Urinary bladder (tissue), 4 donors: ENCODE measurements around the gene EN1. TPM values are rescaled to one million over a fixed set of nuclear protein-coding genes. Genes with fewer than 3 reads are reported as not detected.

Experiments
- DNase-seq: peaks from one replicate; pipeline ENCODE4 v3.0.0-alpha.2; 2015; ENCODE audit errors: extremely low spot score
- H3K27ac ChIP-seq: one replicate; pipeline ENCODE4 v1.5.1; 2013; ENCODE audit warnings: low read depth, mild to moderate bottlenecking, moderate library complexity
- H3K36me3 ChIP-seq: one replicate; pipeline ENCODE4 v1.6.1; 2013; ENCODE audit warnings: mild to moderate bottlenecking, moderate library complexity; ENCODE audit not compliant: insufficient read depth
- H3K4me1 ChIP-seq: one replicate; pipeline ENCODE4 v1.6.1; 2013; ENCODE audit warnings: mild to moderate bottlenecking, moderate library complexity; ENCODE audit not compliant: insufficient read depth
- H3K4me3 ChIP-seq: one replicate; pipeline ENCODE4 v1.5.1; 2013; ENCODE audit warnings: low read depth, low read length
- WGBS: extraction: QIAGEN DNeasy Blood & Tissue Kit; methylation state at CpG from one replicate; pipeline ENCODE4 v1.1.7; 2013; 5-methylcytosine and 5-hydroxymethylcytosine counted together
- polyA plus RNA-seq: library from polyadenylated mRNA; stranded (reverse); fragments of 200-250 nt; gene quantifications from one replicate; pipeline ENCODE4 v1.2.3, GENCODE V29; 2013
- total RNA-seq: library from RNA; depleted of rRNA; stranded (reverse); fragments of >200 nt; gene quantifications from one replicate; pipeline ENCODE4 v1.2.3, GENCODE V29; 2014
- donor health status: healthy with polysubstance abuse.
- donor health status: healthy.

Gene EN1
- total and polyA plus RNA-seq, 2 donors: not detected

DNA sequence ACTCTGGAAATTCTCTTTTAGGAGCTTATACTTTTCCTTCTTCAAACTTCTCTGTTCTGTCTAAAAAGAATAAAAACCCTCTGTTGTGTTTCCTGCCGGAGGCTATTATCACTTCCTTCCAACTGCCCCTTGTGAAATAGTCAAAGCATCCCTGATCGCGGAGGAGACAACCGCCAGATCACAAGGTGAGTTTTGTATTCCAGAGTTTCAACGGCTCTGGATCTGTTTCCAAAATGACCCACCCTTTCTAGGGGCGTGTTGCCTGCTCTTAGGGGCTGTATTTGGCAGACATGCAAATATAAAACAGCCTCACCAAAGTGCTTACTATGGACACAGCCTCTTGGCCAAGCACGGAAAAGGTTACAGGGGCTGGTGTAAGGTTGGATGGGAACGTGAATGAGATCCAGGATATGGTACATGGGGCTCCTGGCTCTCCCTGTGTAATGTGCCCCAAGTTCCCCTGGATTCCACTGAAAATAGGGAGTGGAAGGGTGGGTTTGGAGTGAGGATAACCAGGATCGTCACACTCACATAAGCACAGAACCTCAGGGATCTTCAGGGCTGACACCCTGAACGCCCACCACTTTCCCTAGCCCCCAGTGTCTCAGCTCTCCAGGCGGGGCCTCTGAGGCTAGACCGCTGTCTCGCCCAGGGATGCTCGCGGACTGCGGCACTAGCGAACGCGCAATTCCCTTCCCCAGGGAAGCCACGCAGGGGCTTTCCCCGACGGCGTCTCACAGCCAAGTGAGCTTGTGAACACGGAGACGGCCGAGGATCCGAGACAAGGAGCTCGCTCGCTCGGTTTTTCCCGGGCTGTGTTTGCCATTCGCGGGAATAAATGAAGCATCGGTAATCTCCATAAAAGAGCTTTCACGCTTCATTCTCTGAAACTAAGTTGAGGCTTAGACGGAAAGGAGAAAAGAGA lies 14.4 kb downstream of the EN1 start:
- H3K4me3 ChIP-seq: no peak overlapping the region
- DNase-seq: no peak
- no peaks in the 10 kb centered on the region for H3K36me3 ChIP-seq
- WGBS: 2% methylated on average over 36 of the region's 36 CpGs
- H3K4me1 ChIP-seq: no peaks in the 10 kb centered on the region
- no peak overlapping the region for H3K27ac ChIP-seq

GRCh38 chr2:118832071-118832790 lies 15.2 kb downstream of the EN1 start:
- Histone ChIP-seq H3K27ac (no peak overlapping the region), H3K4me1 (no peaks in the 10 kb centered on the region), H3K36me3 (no peaks in the 10 kb centered on the region), H3K4me3 (no peak overlapping the region)
- 12% methylated on average over 10 of the region's 10 CpGs for WGBS
- no peak for DNase-seq

GRCh38 chr2:118830881-118831280 lies 16.6 kb downstream of the EN1 start:
- Histone ChIP-seq H3K4me3 (no peak overlapping the region), H3K27ac (no peak overlapping the region), H3K36me3 (no peaks in the 10 kb centered on the region), H3K4me1 (no peaks in the 10 kb centered on the region)
- WGBS: 37% methylated on average over 2 of the region's 2 CpGs
- no peak for DNase-seq

DNA sequence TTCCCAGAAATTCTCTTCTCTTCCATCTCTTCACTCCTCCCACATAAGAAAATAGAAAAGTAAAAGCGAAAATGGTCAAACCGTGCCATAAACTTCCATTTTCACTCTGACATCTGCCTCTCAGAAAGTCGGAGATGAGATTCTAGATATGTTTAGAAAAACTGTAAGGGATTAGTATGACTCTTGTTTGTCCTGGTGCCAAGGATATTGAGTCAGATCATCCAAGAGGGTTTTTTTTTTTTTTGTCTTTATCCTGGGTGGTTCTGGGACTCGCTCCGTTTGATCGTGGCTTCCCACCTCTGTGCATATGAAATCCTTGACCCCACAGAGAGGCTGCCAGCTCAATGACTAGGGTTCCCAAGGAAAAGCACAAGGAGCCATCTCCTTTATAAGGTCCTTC lies 17.3 kb downstream of the EN1 start:
- Histone ChIP-seq H3K36me3 (no peaks in the 10 kb centered on the region), H3K27ac (no peak overlapping the region), H3K4me1 (no peaks in the 10 kb centered on the region), H3K4me3 (no peak overlapping the region)
- DNase-seq: no peak
- 69% methylated on average over 6 of the region's 6 CpGs for WGBS

DNA sequence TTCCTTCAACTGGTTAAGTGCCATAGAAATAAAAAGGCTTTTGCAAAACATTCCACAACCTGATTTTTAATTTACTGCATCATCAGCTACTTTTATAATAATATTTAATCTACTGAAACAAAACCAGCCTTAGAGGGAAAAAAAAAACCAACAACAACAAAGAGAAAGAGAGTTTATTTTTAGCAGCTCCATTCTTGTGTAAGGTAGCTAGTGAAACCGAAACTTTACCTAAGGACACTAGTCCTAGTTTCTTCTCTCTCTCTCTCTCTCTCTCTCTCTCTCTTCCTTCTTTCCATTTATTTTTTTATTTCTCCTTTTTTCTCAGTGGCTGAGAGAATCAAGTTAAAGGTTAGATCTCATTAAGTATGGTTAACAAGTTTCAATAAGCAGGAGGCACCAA lies 21.4 kb downstream of the EN1 start:
- no peak overlapping the region for H3K27ac ChIP-seq
- no peaks in the 10 kb centered on the region for H3K36me3 ChIP-seq
- no peak for DNase-seq
- no peaks in the 10 kb centered on the region for H3K4me1 ChIP-seq
- H3K4me3 ChIP-seq: no peak overlapping the region
- WGBS: 44% methylated on average over 1 of the region's 1 CpG

GRCh38 chr2:118823633-118824032 lies 23.8 kb downstream of the EN1 start:
- no peak for DNase-seq
- 43% methylated on average over 5 of the region's 5 CpGs for WGBS
- no peak overlapping the region for H3K27ac ChIP-seq
- H3K4me1 ChIP-seq: no peaks in the 10 kb centered on the region
- no peaks in the 10 kb centered on the region for H3K36me3 ChIP-seq
- H3K4me3 ChIP-seq: no peak overlapping the region

DNA sequence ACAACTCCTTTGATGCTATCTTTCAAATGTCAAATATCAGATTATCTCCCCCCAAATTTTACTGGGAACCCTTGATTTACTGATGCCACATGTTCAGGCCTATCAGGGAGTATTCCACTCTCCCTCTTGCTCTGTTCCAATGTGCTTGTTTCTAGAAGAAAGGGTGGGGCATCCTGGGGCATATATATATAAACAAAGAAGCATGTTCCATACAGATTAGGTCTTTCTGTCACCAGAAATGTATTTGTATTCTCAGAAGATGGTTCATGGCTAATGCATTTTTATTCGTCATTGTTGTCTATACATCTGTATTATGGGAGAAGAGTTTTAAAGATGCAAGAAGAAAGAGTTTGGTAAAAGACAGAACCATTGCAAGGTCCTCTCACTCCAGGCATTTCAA lies 24.9 kb downstream of the EN1 start:
- Histone ChIP-seq H3K27ac (no peak overlapping the region), H3K4me3 (no peak overlapping the region), H3K36me3 (no peaks in the 10 kb centered on the region), H3K4me1 (no peaks in the 10 kb centered on the region)
- DNase-seq: no peak
- WGBS: 0% methylated on average over 1 of the region's 1 CpG

DNA sequence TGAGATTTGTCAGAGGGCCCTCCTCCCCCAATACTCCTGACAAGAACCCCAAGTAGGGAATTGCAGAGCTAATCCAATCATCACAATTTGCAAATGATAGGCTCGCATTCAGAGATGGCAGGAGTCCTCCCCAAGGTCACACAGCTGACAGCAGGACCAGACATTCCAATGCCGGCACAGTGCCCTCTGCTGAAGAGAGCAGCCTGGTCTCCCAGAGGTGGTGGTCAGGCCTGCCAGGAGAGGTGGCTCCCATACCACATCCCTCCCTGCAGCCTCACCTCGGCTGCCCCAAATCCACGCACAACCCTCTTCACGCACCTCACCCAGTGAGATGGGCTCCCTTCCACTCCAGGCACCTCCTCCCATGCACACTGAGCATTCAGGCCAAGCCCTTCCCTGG lies 25.4 kb downstream of the EN1 start:
- Histone ChIP-seq H3K4me3 (no peak overlapping the region), H3K36me3 (no peaks in the 10 kb centered on the region), H3K27ac (no peak overlapping the region), H3K4me1 (no peaks in the 10 kb centered on the region)
- no peak for DNase-seq
- 68% methylated on average over 5 of the region's 5 CpGs for WGBS

GRCh38 chr2:118817469-118817868 lies 30.0 kb downstream of the EN1 start:
- H3K4me3 ChIP-seq: no peak overlapping the region
- H3K4me1 ChIP-seq: no peaks in the 10 kb centered on the region
- H3K27ac ChIP-seq: no peak overlapping the region
- 77% methylated on average over 4 of the region's 4 CpGs for WGBS
- DNase-seq: no peak
- H3K36me3 ChIP-seq: no peaks in the 10 kb centered on the region

- Histone ChIP-seq H3K4me3 (no peak overlapping the region), H3K36me3 (no peaks in the 10 kb centered on the region), H3K27ac (no peak overlapping the region), H3K4me1 (no peaks in the 10 kb centered on the region)
- WGBS: 85% methylated on average over 4 of the region's 4 CpGs
- DNase-seq: no peak
Observed at GRCh38 chr2:118816669-118817068, 30.8 kb downstream of the EN1 start.

DNA sequence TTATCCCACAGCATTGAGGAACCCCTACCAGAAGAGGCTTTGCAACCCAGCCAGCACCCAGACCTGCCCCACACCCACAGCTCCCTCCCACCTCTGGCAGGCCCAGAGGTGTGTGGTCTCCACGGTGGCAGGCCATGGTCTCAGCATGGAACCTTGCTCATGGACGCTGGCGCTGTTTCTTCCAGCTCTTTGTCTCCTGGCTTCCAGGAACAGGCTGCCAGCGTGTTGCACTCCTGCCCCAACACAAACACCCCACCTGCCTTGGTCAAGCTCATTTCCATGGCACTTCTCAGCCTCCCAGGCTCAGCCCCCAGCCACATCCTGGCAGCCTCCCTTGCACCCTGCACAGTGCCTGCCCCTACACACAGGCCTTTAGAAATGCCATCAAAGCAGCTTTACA lies 31.7 kb downstream of the EN1 start:
- DNase-seq: no peak
- H3K4me1 ChIP-seq: no peaks in the 10 kb centered on the region
- H3K36me3 ChIP-seq: no peaks in the 10 kb centered on the region
- 73% methylated on average over 4 of the region's 4 CpGs for WGBS
- H3K27ac ChIP-seq: no peak overlapping the region
- no peak overlapping the region for H3K4me3 ChIP-seq

- Histone ChIP-seq H3K36me3 (no peaks in the 10 kb centered on the region), H3K4me3 (no peak overlapping the region), H3K4me1 (no peaks in the 10 kb centered on the region), H3K27ac (no peak overlapping the region)
- DNase-seq: no peak
- 86% methylated on average over 7 of the region's 7 CpGs for WGBS
Observed at GRCh38 chr2:118815314-118815713, 32.1 kb downstream of the EN1 start.

DNA sequence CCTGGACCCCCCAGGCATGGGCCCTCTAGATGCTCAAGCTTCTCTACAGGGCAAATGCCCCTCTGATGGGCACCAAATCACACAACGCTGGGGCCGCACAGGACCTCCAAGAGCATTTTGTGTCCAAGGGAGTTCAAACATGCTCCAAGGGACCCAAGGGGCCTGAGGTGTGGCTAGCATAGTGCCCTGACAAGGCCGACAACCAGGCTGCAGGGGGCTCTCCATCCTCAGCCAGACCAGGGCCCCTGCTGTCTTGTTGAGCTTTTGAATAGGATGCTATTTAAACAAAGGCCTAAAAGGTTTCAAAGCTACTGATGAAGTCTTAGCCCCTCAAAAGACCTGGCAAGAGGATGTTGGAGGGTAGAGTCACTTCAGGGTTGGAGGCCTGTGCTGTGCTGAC lies 33.1 kb downstream of the EN1 start:
- Histone ChIP-seq H3K4me1 (no peaks in the 10 kb centered on the region), H3K36me3 (no peaks in the 10 kb centered on the region), H3K4me3 (no peak overlapping the region), H3K27ac (no peak overlapping the region)
- DNase-seq: no peak
- WGBS: 73% methylated on average over 3 of the region's 3 CpGs
